ENCODE data around the gene CFAP299.

Gene CFAP299

DNA sequence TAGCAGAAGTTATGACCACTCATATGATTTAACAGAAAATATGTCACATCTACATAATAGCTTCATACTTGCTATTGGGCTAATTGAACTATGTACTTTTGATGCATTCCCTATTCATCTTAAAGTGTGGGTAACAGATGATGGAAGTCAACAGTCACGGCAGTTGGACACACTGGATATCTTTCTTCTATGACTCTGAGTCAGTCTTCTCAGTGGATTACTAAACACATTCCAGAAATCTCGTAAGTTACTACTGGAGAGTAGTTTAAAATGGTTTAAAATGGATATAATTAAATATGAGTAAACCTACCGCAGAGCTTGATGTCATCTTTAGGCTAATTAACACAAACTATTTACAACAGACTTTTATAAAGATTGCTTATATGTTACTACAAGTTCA, 30.1 kb upstream of the CFAP299 start:
- H3K4me3 ChIP-seq (ENCODE audit: low read length): no peak overlapping the region
- no peak overlapping the region for H3K27ac ChIP-seq (ENCODE audit: low read length)
- no peak overlapping the region for H3K4me2 ChIP-seq (ENCODE audit: low read length)
- H3K9me3 ChIP-seq (ENCODE audit: insufficient read depth, low read length): no peaks in the 10 kb centered on the region
- no peaks in the 10 kb centered on the region for H4K20me1 ChIP-seq (ENCODE audit: insufficient read depth, low read length)
- no peak overlapping the region for H3K9ac ChIP-seq (ENCODE audit: low read length)
- peaks cover 12% of the 10 kb centered on the region for H3K27me3 ChIP-seq (ENCODE audit: low read depth, low read length)
- no peaks in the 10 kb centered on the region for H3K4me1 ChIP-seq (ENCODE audit: low read length)
- no peak overlapping the region for H2AFZ ChIP-seq (ENCODE audit: low read depth, low read length)
- TF ChIP-seq EZH2phosphoT487 (IDR thresholded peaks at IDR 0.05; ENCODE audit: low read depth) (no peak), CTCF (IDR thresholded peaks at IDR 0.05; ENCODE audit: low read depth, low read length) (no peak)
- H3K79me2 ChIP-seq (ENCODE audit: low read length): no peaks in the 10 kb centered on the region
- no peaks in the 10 kb centered on the region for H3K36me3 ChIP-seq (replicated peaks; ENCODE audit: low read depth, low read length)

- TF ChIP-seq EZH2phosphoT487 (IDR thresholded peaks at IDR 0.05; ENCODE audit: low read depth) (no peak), CTCF (IDR thresholded peaks at IDR 0.05; ENCODE audit: low read depth, low read length) (no peak)
- no peak overlapping the region for H3K27ac ChIP-seq (ENCODE audit: low read length)
- H2AFZ ChIP-seq (ENCODE audit: low read depth, low read length): no peak overlapping the region
- no peaks in the 10 kb centered on the region for H3K36me3 ChIP-seq (replicated peaks; ENCODE audit: low read depth, low read length)
- H3K79me2 ChIP-seq (ENCODE audit: low read length): no peaks in the 10 kb centered on the region
- no peak overlapping the region for H3K4me2 ChIP-seq (ENCODE audit: low read length)
- H3K4me1 ChIP-seq (ENCODE audit: low read length): no peaks in the 10 kb centered on the region
- H3K27me3 ChIP-seq (ENCODE audit: low read depth, low read length): peaks cover 12% of the 10 kb centered on the region
- no peaks in the 10 kb centered on the region for H3K9me3 ChIP-seq (ENCODE audit: insufficient read depth, low read length)
- no peak overlapping the region for H3K4me3 ChIP-seq (ENCODE audit: low read length)
- no peaks in the 10 kb centered on the region for H4K20me1 ChIP-seq (ENCODE audit: insufficient read depth, low read length)
- no peak overlapping the region for H3K9ac ChIP-seq (ENCODE audit: low read length)
Observed at GRCh38 chr4:80306260-80306659, 29.3 kb upstream of the CFAP299 start.

GRCh38 chr4:80307183-80307735, 28.3 kb upstream of the CFAP299 start:
- Histone ChIP-seq H4K20me1 (ENCODE audit: insufficient read depth, low read length) (no peaks in the 10 kb centered on the region), H3K79me2 (ENCODE audit: low read length) (no peaks in the 10 kb centered on the region), H3K4me2 (ENCODE audit: low read length) (no peak overlapping the region), H3K9ac (ENCODE audit: low read length) (no peak overlapping the region), H3K27ac (ENCODE audit: low read length) (no peak overlapping the region), H3K36me3 (replicated peaks; ENCODE audit: low read depth, low read length) (no peaks in the 10 kb centered on the region), H3K27me3 (ENCODE audit: low read depth, low read length) (peaks cover 12% of the 10 kb centered on the region), H3K9me3 (ENCODE audit: insufficient read depth, low read length) (no peaks in the 10 kb centered on the region), H3K4me3 (ENCODE audit: low read length) (no peak overlapping the region), H2AFZ (ENCODE audit: low read depth, low read length) (no peak overlapping the region), H3K4me1 (ENCODE audit: low read length) (no peaks in the 10 kb centered on the region)
- TF ChIP-seq CTCF (IDR thresholded peaks at IDR 0.05; ENCODE audit: low read depth, low read length) (no peak), EZH2phosphoT487 (IDR thresholded peaks at IDR 0.05; ENCODE audit: low read depth) (no peak)

- Histone ChIP-seq H3K27ac (ENCODE audit: low read length) (no peak overlapping the region), H2AFZ (ENCODE audit: low read depth, low read length) (no peak overlapping the region), H3K79me2 (ENCODE audit: low read length) (no peaks in the 10 kb centered on the region), H3K36me3 (replicated peaks; ENCODE audit: low read depth, low read length) (no peaks in the 10 kb centered on the region), H3K27me3 (ENCODE audit: low read depth, low read length) (peaks cover 12% of the 10 kb centered on the region), H3K4me2 (ENCODE audit: low read length) (no peak overlapping the region), H3K9me3 (ENCODE audit: insufficient read depth, low read length) (no peaks in the 10 kb centered on the region), H3K9ac (ENCODE audit: low read length) (no peak overlapping the region), H4K20me1 (ENCODE audit: insufficient read depth, low read length) (no peaks in the 10 kb centered on the region), H3K4me1 (ENCODE audit: low read length) (no peaks in the 10 kb centered on the region), H3K4me3 (ENCODE audit: low read length) (no peak overlapping the region)
- TF ChIP-seq CTCF (IDR thresholded peaks at IDR 0.05; ENCODE audit: low read depth, low read length): no peak
- no peak for TF ChIP-seq EZH2phosphoT487 (IDR thresholded peaks at IDR 0.05; ENCODE audit: low read depth)
Observed at GRCh38 chr4:80307774-80308465, 27.6 kb upstream of the CFAP299 start.

Measured in OCI-LY3 (cell line).